Cardiac fibroblast (primary cell): Measurements from ENCODE around the gene LAMA1.

ENCODE experiments used
- DNase-seq, 2 donors: peaks; one replicate each; pipeline versions ENCODE4 v3.0.0 to v3.0.0-alpha.2; 2010; ENCODE audit warnings: low read depth in 2 of 2
- H3K4me3 ChIP-seq, 2 donors: replicated peaks in 1 of 2; 1 replicate in 1 of 2; 2 replicates in 1 of 2; pipeline ENCODE4 v1.5.1; 2011; ENCODE audit warnings: low read depth in 2 of 2, low read length in 2 of 2, mild to moderate bottlenecking in 2 of 2, moderate library complexity in 1 of 2
- CTCF ChIP-seq: IDR thresholded peaks from one replicate; pipeline ENCODE4 v1.5.1; 2011; ENCODE audit warnings: low read depth, mild to moderate bottlenecking, low read length, inconsistent platforms

The LAMA1 gene

DNA sequence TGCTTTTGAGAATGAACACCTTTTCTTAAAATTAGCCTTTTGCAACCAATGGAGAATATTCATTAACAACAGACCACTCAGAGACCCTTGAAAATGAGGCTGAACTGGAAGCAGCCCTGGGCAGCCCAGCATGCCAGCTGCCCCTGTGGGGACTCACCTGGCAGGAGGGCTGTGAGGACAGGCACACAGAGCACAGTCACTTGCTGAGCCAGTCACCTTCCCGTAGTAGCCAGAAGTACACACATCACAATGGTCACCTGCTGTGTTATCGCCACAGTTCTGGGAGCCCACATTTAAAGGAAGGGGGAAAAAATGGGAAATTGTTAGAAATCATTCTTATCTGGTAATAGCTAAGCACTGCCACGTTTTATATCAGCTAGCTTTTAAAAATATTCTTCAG lies 115.5 kb downstream of the LAMA1 start:
- DNase-seq, result no peak
- no peak for TF ChIP-seq CTCF
- no peak overlapping the region for H3K4me3 ChIP-seq

DNA sequence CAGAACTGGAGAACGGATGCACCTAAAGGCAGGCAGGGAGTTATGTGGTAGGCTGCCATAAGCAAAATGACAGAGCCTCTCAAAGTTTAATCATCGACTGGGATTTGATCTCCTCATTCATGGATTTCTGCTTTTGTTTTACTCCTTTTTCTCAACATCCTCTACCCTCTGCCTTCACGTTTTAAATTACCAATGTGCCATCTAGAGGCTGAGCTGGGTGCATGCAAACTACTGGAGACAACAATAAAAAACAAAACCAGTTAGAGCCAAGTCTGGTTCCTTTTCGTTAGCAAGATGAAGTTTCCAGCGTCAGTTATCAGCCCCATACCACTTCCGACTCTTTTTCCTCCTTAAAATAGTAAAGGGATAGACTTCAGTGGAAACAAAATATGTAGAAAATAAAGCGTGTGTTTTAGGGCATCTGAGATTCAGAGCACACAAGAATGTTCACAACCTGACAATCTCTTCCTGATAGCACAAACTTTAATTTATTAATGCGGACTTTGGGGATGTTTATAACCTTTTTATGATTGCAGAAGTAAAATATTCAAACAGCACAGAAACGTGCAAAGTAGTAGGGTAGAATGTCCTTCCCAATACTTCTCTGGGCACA lies 117.0 kb downstream of the LAMA1 start:
- no peak overlapping the region for H3K4me3 ChIP-seq
- peak; percentile 35 to 66 for DNase-seq
- TF ChIP-seq CTCF, result peak; percentile 48

DNA sequence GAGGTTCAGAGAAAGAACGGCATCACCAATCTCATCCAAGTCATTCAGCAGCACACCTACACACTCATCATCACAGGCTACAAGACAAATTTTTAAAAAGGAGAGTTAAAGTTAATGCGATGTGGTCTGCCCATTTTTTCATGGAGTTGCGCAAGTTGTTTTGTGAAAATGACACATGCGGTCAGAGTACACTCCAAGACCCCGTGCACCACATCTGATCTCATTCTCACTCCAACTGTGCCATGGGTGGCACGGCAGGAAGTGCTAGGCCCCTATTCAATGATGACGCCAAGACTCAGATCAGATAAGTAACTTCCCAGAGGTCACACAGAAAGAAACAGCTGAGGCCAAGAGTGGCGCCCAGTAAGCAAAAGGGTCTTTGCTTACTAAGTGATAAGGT lies 119.8 kb downstream of the LAMA1 start:
- H3K4me3 ChIP-seq, result no peak overlapping the region
- TF ChIP-seq CTCF, result no peak
- DNase-seq, result peak; percentile 19 to 85

- no peak for TF ChIP-seq CTCF
Observed at GRCh38 chr18:6994771-6995430, 122.7 kb downstream of the LAMA1 start.

DNA sequence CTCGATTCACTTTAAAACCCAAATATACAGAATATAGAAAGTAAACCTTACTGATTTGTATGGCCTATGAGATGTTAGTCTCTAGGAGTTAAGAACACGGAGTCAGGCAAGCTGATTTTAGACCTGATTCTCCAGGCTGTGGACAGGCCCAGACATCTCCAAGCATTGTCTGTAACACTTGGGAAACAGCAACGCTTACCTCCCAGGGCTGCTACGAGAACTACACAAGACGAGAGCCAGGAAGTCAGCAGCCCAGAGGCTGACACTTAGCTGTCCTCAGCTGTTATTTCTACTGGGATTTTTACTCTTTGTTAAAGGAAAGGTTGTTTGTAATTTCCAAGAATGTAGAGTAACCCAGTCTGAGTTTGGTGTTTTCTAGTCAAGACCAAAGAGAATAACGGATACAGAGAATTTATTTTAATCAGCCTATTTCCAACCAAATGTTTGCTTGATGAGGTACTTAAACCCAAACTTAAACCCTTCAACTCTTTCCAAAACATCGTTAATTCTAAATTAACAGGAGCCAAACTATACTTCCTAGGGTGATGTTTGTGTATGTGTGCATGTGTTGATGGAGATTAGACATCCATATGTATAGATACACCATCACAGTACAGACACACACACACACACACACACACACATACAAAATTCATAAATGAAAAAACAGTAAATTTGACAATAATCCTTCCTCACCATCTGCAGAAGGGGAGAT lies 123.4 kb downstream of the LAMA1 start:
- no peak for TF ChIP-seq CTCF
- no peak overlapping the region for H3K4me3 ChIP-seq
- DNase-seq, result peak in 1 of 2 donors; percentile 28

More at GRCh38 chr18:6994771-6995430, 122.7 kb downstream of the LAMA1 start:
- DNase-seq, result no peak
- no peak overlapping the region for H3K4me3 ChIP-seq

DNA sequence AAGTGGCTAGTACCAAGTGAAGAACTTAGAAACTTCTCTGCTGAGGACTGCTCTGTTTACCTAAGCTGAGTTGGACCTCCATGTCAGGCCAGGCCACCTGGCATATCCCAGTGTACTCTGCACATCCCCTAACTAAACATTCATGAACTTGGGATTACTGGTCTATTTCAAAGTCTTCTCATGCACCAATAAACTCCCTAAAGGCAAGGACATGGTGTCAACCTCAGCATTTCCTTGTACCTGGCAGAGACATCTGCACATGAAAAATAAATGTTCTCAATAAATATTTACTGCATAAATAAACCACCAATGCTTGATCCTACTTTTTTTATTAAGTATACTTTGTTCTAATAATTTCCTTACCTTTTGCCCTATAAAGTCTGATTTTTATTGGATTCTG lies 124.8 kb downstream of the LAMA1 start:
- DNase-seq, result no peak
- H3K4me3 ChIP-seq, result no peak overlapping the region
- no peak for TF ChIP-seq CTCF
